ENCODE data around the gene MATN3. TPM values are rescaled to one million over a fixed set of nuclear protein-coding genes. Genes with fewer than 3 reads are reported as not detected.

The MATN3 gene
- polyA plus RNA-seq, 3 donors = not detected

DNA sequence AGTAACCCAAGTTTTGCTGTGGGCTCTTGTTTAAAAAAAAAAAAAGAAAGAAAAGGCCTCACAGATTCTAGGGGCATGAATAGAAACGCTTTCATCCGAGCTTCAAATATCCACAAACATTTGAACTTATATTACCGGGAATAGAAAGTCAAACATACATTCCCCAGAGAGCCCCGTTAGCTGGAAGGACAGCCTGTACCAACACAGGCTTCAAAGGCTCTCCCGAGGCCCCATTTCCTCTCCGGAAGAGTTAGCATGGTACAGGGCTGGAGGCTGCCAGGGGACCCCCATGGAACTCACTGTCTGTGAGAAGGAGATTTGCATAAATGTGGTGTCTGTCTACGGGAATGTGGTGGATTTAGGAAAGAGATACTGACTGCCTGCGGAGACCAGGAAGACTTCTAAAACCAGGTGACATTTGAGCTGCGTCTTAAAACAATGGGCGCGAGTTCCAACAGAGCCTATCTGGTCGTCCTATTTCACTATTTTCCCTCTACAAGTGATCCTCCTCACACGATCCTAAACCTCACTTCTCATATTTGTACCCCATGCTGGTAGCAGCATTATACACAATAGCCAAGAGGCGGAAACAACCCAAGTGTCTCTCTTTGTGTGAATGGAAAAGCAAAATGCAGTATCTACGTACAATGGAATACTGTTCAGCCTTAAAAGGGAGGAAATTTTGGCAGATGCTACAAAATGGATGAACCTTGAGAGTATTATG lies 820 bp upstream of the MATN3 start:
- peak overlapping the region; percentile 76 for H2AFZ ChIP-seq (ENCODE audit: insufficient read depth, low read depth, low read length, poor library complexity, severe bottlenecking)
- peak overlapping the region; percentile 34 for H3K9ac ChIP-seq (ENCODE audit: insufficient read depth, low read length, poor library complexity, severe bottlenecking)
- H3K27me3 ChIP-seq (ENCODE audit: control insufficient read depth in 2 of 2, insufficient read depth in 2 of 2, low read length in 2 of 2) = peaks cover 51 to 54% of the 10 kb centered on the region in 2 donors
- H3K79me2 ChIP-seq (ENCODE audit: insufficient read depth, low read length) = no peaks in the 10 kb centered on the region
- 44% methylated on average over 10 of the region's 15 CpGs for WGBS (ENCODE audit: insufficient coverage)
- no peaks in the 10 kb centered on the region for H3K36me3 ChIP-seq (replicated peaks in 1 of 2; ENCODE audit: control insufficient read depth in 1 of 2, insufficient read depth in 2 of 2, low read length in 2 of 2)
- Mint-ChIP-seq H3K36me3 (peaks cover 0 to 3% of the 10 kb centered on the region in 2 donors), H3K27ac (peak overlapping the region in 1 of 7 donors; percentile 13), H3K4me3 (peak overlapping the region; percentile 67 to 85), H3K27me3 (ENCODE audit: low read depth in 3 of 3) (peaks cover 48 to 59% (median 54%) of the 10 kb centered on the region in 3 donors), H3K4me1 (peaks cover 12% of the 10 kb centered on the region), H3K9me3 (peaks cover 0 to 10% (median 5%) of the 10 kb centered on the region in 7 donors)
- peaks cover 0 to 12% of the 10 kb centered on the region in 2 donors for H3K9me3 ChIP-seq (replicated peaks in 1 of 2; ENCODE audit: control insufficient read depth in 1 of 2, insufficient read depth in 1 of 2, low read length in 2 of 2)
- peak overlapping the region; percentile 64 for H3K4me2 ChIP-seq (replicated peaks; ENCODE audit: extremely low read depth, low read length, poor library complexity, severe bottlenecking)
- TF ChIP-seq CTCF (IDR thresholded peaks at IDR 0.05) = no peak
- DNase-seq = no peak
- no peak overlapping the region for H3K27ac ChIP-seq (ENCODE audit: low read depth in 1 of 2, low read length in 2 of 2)
- H3K4me1 ChIP-seq (ENCODE audit: control insufficient read depth in 1 of 2, insufficient read depth in 2 of 2, low read length in 2 of 2) = peaks cover 7 to 13% of the 10 kb centered on the region in 2 donors
- intact Hi-C loops (cut with micrococcal nuclease) = no loop called here
- peak overlapping the region; percentile 1 to 68 (median 11) for H3K4me3 ChIP-seq (replicated peaks in 1 of 3; ENCODE audit: low read depth in 2 of 3, low read length in 3 of 3)
- no peaks in the 10 kb centered on the region for H4K20me1 ChIP-seq (ENCODE audit: insufficient read depth, low read length)

DNA sequence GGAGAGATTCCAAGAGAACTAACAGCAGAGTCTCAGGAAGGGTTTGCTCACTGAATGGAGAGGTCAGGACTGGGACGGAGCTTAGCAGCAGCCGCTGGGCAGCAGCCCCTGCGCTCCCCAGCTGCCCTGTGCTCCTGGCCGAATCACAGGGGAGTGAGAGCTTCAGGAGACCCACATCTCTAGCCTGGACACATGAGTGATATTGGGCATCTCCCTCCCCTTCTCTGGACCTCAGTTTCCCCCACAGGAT lies 511 bp downstream of the MATN3 start:
- Histone ChIP-seq H3K27ac (ENCODE audit: low read depth in 1 of 2, low read length in 2 of 2) (no peak overlapping the region), H3K9ac (ENCODE audit: insufficient read depth, low read length, poor library complexity, severe bottlenecking) (no peak overlapping the region), H3K79me2 (ENCODE audit: insufficient read depth, low read length) (no peaks in the 10 kb centered on the region), H3K27me3 (ENCODE audit: control insufficient read depth in 2 of 2, insufficient read depth in 2 of 2, low read length in 2 of 2) (peaks cover 51 to 55% of the 10 kb centered on the region in 2 donors), H3K9me3 (replicated peaks in 1 of 2; ENCODE audit: control insufficient read depth in 1 of 2, insufficient read depth in 1 of 2, low read length in 2 of 2) (peaks cover 0 to 12% of the 10 kb centered on the region in 2 donors), H3K36me3 (replicated peaks in 1 of 2; ENCODE audit: control insufficient read depth in 1 of 2, insufficient read depth in 2 of 2, low read length in 2 of 2) (no peaks in the 10 kb centered on the region), H3K4me1 (ENCODE audit: control insufficient read depth in 1 of 2, insufficient read depth in 2 of 2, low read length in 2 of 2) (peaks cover 7 to 13% of the 10 kb centered on the region in 2 donors), H3K4me3 (replicated peaks in 1 of 3; ENCODE audit: low read depth in 2 of 3, low read length in 3 of 3) (peak overlapping the region in 1 of 3 experiments; percentile 68), H3K4me2 (replicated peaks; ENCODE audit: extremely low read depth, low read length, poor library complexity, severe bottlenecking) (peak overlapping the region; percentile 64), H4K20me1 (ENCODE audit: insufficient read depth, low read length) (no peaks in the 10 kb centered on the region), H2AFZ (ENCODE audit: insufficient read depth, low read depth, low read length, poor library complexity, severe bottlenecking) (peak overlapping the region; percentile 76)
- H3K27me3 Mint-ChIP-seq (ENCODE audit: low read depth in 3 of 3) = peaks cover 54 to 65% (median 63%) of the 10 kb centered on the region in 3 donors
- TF ChIP-seq CTCF (IDR thresholded peaks at IDR 0.05) = no peak
- no peak overlapping the region for H3K27ac Mint-ChIP-seq
- H3K9me3 Mint-ChIP-seq = peaks cover 0 to 10% (median 5%) of the 10 kb centered on the region in 7 donors
- no peak for DNase-seq
- H3K36me3 Mint-ChIP-seq = peaks cover 0 to 3% of the 10 kb centered on the region in 2 donors
- intact Hi-C loops (cut with micrococcal nuclease) = no loop called here
- H3K4me1 Mint-ChIP-seq = peaks cover 12% of the 10 kb centered on the region
- 33% methylated on average over 3 of the region's 4 CpGs for WGBS (ENCODE audit: insufficient coverage)
- peak overlapping the region; percentile 41 to 79 for H3K4me3 Mint-ChIP-seq

Data from CD14-positive monocyte (primary cell).